Adrenal gland (tissue), 12 donors: ENCODE measurements around the gene B3GNT2. TPM values are rescaled to one million over a fixed set of nuclear protein-coding genes. Genes with fewer than 3 reads are reported as not detected.
A peak's percentile ranks its signal among the peaks of the same experiment; 100 is the strongest.
"Not testable (repeated sequence)": the region's sequence is repeated elsewhere in the genome, so short reads cannot be mapped to it uniquely, and the experiment has no call there.

Source experiments
- DNase-seq, 7 donors: peaks; one replicate each; pipeline ENCODE4 v3.0.0-alpha.2; 2019 to 2020
- H3K27ac ChIP-seq, 5 donors: fragments of 200-600 bp; sonication (generic) in 4 of 5; 1 replicate in 3 of 5; 2 replicates in 2 of 5; pipeline versions ENCODE4 v1.5.1 to v1.8.0; 2016 to 2020; ENCODE audit warnings: mild to moderate bottlenecking in 1 of 5
- H3K27me3 ChIP-seq: fragments of 200-600 bp; 2 replicates; pipeline ENCODE4 v1.8.0; 2021
- H3K36me3 ChIP-seq, 2 donors: fragments of 200-600 bp; replicated peaks in 1 of 2; 1 replicate in 1 of 2; 2 replicates in 1 of 2; pipeline versions ENCODE4 v1.5.1 to v1.8.0; 2018 to 2022
- H3K4me1 ChIP-seq, 2 donors: fragments of 200-600 bp; replicated peaks in 1 of 2; 1 replicate in 1 of 2; 2 replicates in 1 of 2; pipeline versions ENCODE4 v1.5.1 to v1.8.0; 2018 to 2021
- H3K4me3 ChIP-seq, 4 donors: fragments of 200-600 bp; sonication (generic) in 3 of 4; one replicate each; pipeline ENCODE4 v1.5.1; 2016 to 2018
- H3K9me3 ChIP-seq, 3 donors: fragments of 200-600 bp; sonication (generic) in 1 of 3; replicated peaks in 1 of 3; 1 replicate in 2 of 3; 2 replicates in 1 of 3; pipeline versions ENCODE4 v1.5.1 to v1.8.0; 2016 to 2021
- CTCF ChIP-seq, 6 experiments: fragments of 450-650 bp in 4 of 6; fragments of 200-600 bp in 2 of 6; sonication (generic) in 1 of 6; IDR thresholded peaks; 1 replicate in 5 of 6; 2 replicates in 1 of 6; pipeline versions ENCODE4 v1.5.1 to v1.8.0; 2016 to 2021; ENCODE audit warnings: antibody characterized with exemption in 6 of 6, mild to moderate bottlenecking in 2 of 6, moderate library complexity in 1 of 6
- POLR2A ChIP-seq, 2 donors: fragments of 450-650 bp; IDR thresholded peaks; one replicate each; pipeline ENCODE4 v1.6.1; 2017; ENCODE audit warnings: antibody characterized with exemption in 2 of 2, mild to moderate bottlenecking in 2 of 2, moderate library complexity in 1 of 2
- WGBS, 4 donors: extraction: QIAGEN DNeasy Blood & Tissue Kit in 2 of 4; methylation state at CpG; one replicate each; pipeline versions ENCODE4 v1.1.5 to v1.1.7; 2013 to 2017; 5-methylcytosine and 5-hydroxymethylcytosine counted together
- intact Hi-C, 2 donors: fragments of 100-400 bp; cut with DNase I; formaldehyde crosslinking; loops; one replicate each; pipeline versions ENCODE4 v1.14.1 to v1.15.0; 2022 to 2023
- microRNA-seq, 3 donors: library from miRNA; unstranded; fragments of <30 nt; microRNA quantifications; one replicate each; pipeline ENCODE4, GENCODE V29; 2017 to 2020
- polyA plus RNA-seq, 3 donors: library from polyadenylated mRNA; stranded (reverse); fragments of 200-250 nt in 2 of 3; fragments of 350-450 nt in 1 of 3; fragmentation: Illumina TruSeq in 1 of 3; extraction: RNeasy Lipid Tissue Mini Kit (QIAGEN cat#74804) in 1 of 3; gene quantifications; one replicate each; pipeline ENCODE4 v1.2.3, GENCODE V29; 2013 to 2014
- small RNA-seq, 2 donors: library from RNA; depleted of rRNA; stranded (forward); fragments of <200 nt; gene quantifications; one replicate each; pipeline ENCODE3, GENCODE V24; 2016
- total RNA-seq, 9 donors: library from RNA; depleted of rRNA in 4 of 9; stranded (reverse); fragments of >200 nt in 4 of 9; fragments of 120-200 nt in 1 of 9; fragmentation: NEBNext Ultra II Directional in 1 of 9; extraction: Animal tissue kit (Norgen Biotek cat#: 25700) in 1 of 9; gene quantifications; one replicate each; pipeline versions ENCODE4 v1.1.0 to v1.2.4, GENCODE V29; 2013 to 2023
- donor health status: healthy with polysubstance abuse.
- donor health status: Bipolar disorder and iron deficiency.
- donor health status: DM: yes; HTN: yes; CAD: no.
- donor health status: DM: no; HTN: no; CAD: no.
- donor health status: DM: no; HTN: no; CAD: no.
- donor health status: DM: yes; HTN: yes; CAD: no.

The B3GNT2 gene
- total and polyA plus RNA-seq, 12 donors: 7.1 to 40.0 (median 18.4) TPM

- no peak overlapping the region for H3K27ac ChIP-seq
- WGBS, 4 donors: 44 to 53% (median 49%) methylated on average over 2 of the region's 2 CpGs
- H3K9me3 ChIP-seq: no peaks in the 10 kb centered on the region
- intact Hi-C loops: no loop called here
- no peak for DNase-seq
- H3K4me3 ChIP-seq: no peak overlapping the region
- H3K27me3 ChIP-seq: no peaks in the 10 kb centered on the region
- TF ChIP-seq CTCF (IDR thresholded peaks at IDR 0.05): no peak
- TF ChIP-seq POLR2A (IDR thresholded peaks at IDR 0.05): no peak
- no peaks in the 10 kb centered on the region for H3K4me1 ChIP-seq
- H3K36me3 ChIP-seq: no peaks in the 10 kb centered on the region
These were observed 71.8 kb downstream of the B3GNT2 start for GRCh38 chr2:62267696-62268095.

- 57 to 89% (median 78%) methylated on average over 4 of the region's 4 CpGs for WGBS, 4 donors
- DNase-seq, H3K27ac ChIP-seq, H3K4me3 ChIP-seq, H3K27me3 ChIP-seq, H3K9me3 ChIP-seq, H3K36me3 ChIP-seq, H3K4me1 ChIP-seq, intact Hi-C loops: not testable (repeated sequence)
These were observed 72.8 kb downstream of the B3GNT2 start for GRCh38 chr2:62268681-62269188.

- TF ChIP-seq POLR2A (IDR thresholded peaks at IDR 0.05) (no peak), CTCF (IDR thresholded peaks at IDR 0.05) (no peak)
- no peaks in the 10 kb centered on the region for H3K27me3 ChIP-seq
- peak; percentile 40 to 82 (median 71) for DNase-seq
- 1 to 20% (median 15%) methylated on average over 3 of the region's 3 CpGs for WGBS, 4 donors
- intact Hi-C loops: no loop called here
- H3K4me3 ChIP-seq: no peak overlapping the region
- H3K27ac ChIP-seq: no peak overlapping the region
- no peaks in the 10 kb centered on the region for H3K4me1 ChIP-seq
- no peaks in the 10 kb centered on the region for H3K36me3 ChIP-seq
- no peaks in the 10 kb centered on the region for H3K9me3 ChIP-seq
These were observed 74.8 kb downstream of the B3GNT2 start for GRCh38 chr2:62270728-62271127.

Small RNAs within 50 kb of the gene (microRNA-seq; reads per million reads assigned to microRNA genes)
- gene MIR5192: 0 reads per million in 3 donors

Small RNAs within 50 kb of the gene (small RNA-seq; reads per million reads assigned to genes)
- gene MIR5192 (0 reads per million in 2 donors), gene RN7SL51P (0 reads per million in 2 donors)
